ENCODE measurements around the gene MARCHF9.

The MARCHF9 gene

GRCh38 chr12:57739387-57739786 is 15.5 kb upstream of the MARCHF9 start:
- no peak for DNase-seq

- DNase-seq = no peak
These were observed 14.9 kb upstream of the MARCHF9 start for GRCh38 chr12:57739914-57740538.

- no peak for DNase-seq
These were observed 14.1 kb upstream of the MARCHF9 start for GRCh38 chr12:57740656-57741412.

GRCh38 chr12:57741413-57741789 is 13.5 kb upstream of the MARCHF9 start:
- no peak for DNase-seq

- peak; percentile 51 for DNase-seq
These were observed 12.8 kb upstream of the MARCHF9 start for GRCh38 chr12:57741844-57742738.

GRCh38 chr12:57743769-57744168 is 11.1 kb upstream of the MARCHF9 start:
- DNase-seq = no peak

- DNase-seq = peak; percentile 91
These were observed 10.6 kb upstream of the MARCHF9 start for GRCh38 chr12:57744194-57744776.

- peak; percentile 98 for DNase-seq
These were observed 10.0 kb upstream of the MARCHF9 start, which contains the start of gene TSPAN31 for GRCh38 chr12:57744777-57745484. Gene TSPAN31, plus strand, starts transcription at chr12:57745039. Its CDS starts 116 bp downstream, at chr12:57745155.

GRCh38 chr12:57745485-57745881 is 9.4 kb upstream of the MARCHF9 start:
- DNase-seq = no peak

GRCh38 chr12:57746025-57746424 is 8.9 kb upstream of the MARCHF9 start:
- no peak for DNase-seq

GRCh38 chr12:57749061-57749460 is 5.8 kb upstream of the MARCHF9 start:
- DNase-seq = no peak

GRCh38 chr12:57750561-57751431 is 4.1 kb upstream of the MARCHF9 start:
- DNase-seq = no peak

GRCh38 chr12:57751432-57751787 is 3.5 kb upstream of the MARCHF9 start:
- no peak for DNase-seq

- peak; percentile 98 for DNase-seq
These were observed 2.9 kb upstream of the MARCHF9 start, which contains the start of gene CDK4 for GRCh38 chr12:57751788-57752667. Gene CDK4, minus strand, starts transcription at chr12:57752310. Its CDS starts 593 bp downstream, at chr12:57751717.

- DNase-seq = no peak
These were observed 2.3 kb upstream of the MARCHF9 start for GRCh38 chr12:57752668-57753000.

GRCh38 chr12:57753756-57754337 is 1.1 kb upstream of the MARCHF9 start:
- DNase-seq = no peak

GRCh38 chr12:57755194-57755453 is 221 bp downstream of the MARCHF9 start:
- DNase-seq = no peak

- DNase-seq = no peak
These were observed 810 bp downstream of the MARCHF9 start for GRCh38 chr12:57755454-57756372.
